ENCODE measurements around the gene PHTF2. TPM values are rescaled to one million over a fixed set of nuclear protein-coding genes. Genes with fewer than 3 reads are reported as not detected.

PHTF2 gene
- total RNA-seq, 4 donors from 2014 or later = 8.6 to 54.5 (median 14.5) TPM

GRCh38 chr7:77760809-77761453 is 37.6 kb upstream of the PHTF2 start:
- Histone ChIP-seq H3K4me1 (peaks cover 0 to 10% (median 0%) of the 10 kb centered on the region in 4 donors), H3K27ac (no peak overlapping the region), H3K9me3 (no peaks in the 10 kb centered on the region), H3K4me3 (no peak overlapping the region), H3K27me3 (no peaks in the 10 kb centered on the region), H3K36me3 (no peaks in the 10 kb centered on the region)
- no peak for DNase-seq
- TF ChIP-seq CTCF (IDR thresholded peaks at IDR 0.05) (no peak), POLR2A (IDR thresholded peaks at IDR 0.05) (no peak)

GRCh38 chr7:77765481-77765880 is 33.1 kb upstream of the PHTF2 start:
- Histone ChIP-seq H3K4me1 (peaks cover 0 to 14% (median 0%) of the 10 kb centered on the region in 4 donors), H3K9me3 (no peaks in the 10 kb centered on the region), H3K27me3 (no peaks in the 10 kb centered on the region), H3K27ac (peak overlapping the region in 1 of 4 donors; percentile 42), H3K36me3 (peaks cover 0 to 14% (median 0%) of the 10 kb centered on the region in 3 donors), H3K4me3 (no peak overlapping the region)
- TF ChIP-seq POLR2A (IDR thresholded peaks at IDR 0.05) (no peak), CTCF (IDR thresholded peaks at IDR 0.05) (no peak)
- DNase-seq = no peak

DNA sequence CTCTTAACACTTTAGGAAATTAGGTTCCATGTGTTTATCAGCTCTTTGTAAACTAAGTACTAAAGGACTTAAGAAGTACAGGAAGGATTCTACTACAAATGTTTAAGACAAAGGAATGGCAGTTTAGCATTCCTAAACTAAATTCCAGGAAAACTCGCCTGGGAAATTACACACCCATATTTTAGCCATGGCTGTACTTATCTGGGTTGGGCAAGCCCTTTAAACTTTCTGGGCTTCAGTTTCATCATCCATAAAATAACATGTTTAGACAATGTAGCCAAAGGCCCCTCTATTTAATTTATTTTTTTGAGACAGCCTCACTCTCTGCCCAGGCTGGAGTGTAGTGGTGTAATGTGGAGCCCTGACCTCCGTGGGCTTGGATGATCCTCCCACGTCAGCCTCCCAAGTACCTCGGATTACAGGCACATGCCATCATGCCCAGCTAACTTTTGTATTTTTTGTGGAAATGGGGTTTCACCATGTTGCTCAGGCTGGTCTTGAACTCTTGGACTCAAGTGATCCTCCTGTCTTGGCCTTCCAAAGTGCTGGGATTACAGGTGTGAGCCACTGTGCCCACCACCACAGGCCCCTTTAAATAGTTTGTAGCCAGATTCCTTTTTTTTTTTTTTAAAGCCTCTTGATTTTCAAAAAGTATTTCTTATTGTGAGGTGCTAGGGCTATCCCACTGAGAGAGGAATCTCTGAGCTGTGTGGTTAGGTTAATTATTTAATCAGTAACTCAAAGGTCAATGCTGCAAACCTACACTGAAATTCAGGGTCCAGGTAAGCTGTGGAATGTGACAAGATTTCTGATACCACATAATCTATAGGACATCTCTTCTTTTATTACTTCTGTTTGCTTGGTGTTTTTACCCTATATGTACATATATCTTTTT is 32.4 kb upstream of the PHTF2 start:
- no peaks in the 10 kb centered on the region for H3K9me3 ChIP-seq
- TF ChIP-seq CTCF (IDR thresholded peaks at IDR 0.05) = no peak
- no peak for TF ChIP-seq POLR2A (IDR thresholded peaks at IDR 0.05)
- no peak for DNase-seq
- no peak overlapping the region for H3K4me3 ChIP-seq
- H3K27ac ChIP-seq = peak overlapping the region in 2 of 4 donors; percentile 42 to 45
- H3K27me3 ChIP-seq = no peaks in the 10 kb centered on the region
- H3K4me1 ChIP-seq = peaks cover 0 to 14% (median 0%) of the 10 kb centered on the region in 4 donors
- peaks cover 0 to 14% (median 0%) of the 10 kb centered on the region in 3 donors for H3K36me3 ChIP-seq

DNA sequence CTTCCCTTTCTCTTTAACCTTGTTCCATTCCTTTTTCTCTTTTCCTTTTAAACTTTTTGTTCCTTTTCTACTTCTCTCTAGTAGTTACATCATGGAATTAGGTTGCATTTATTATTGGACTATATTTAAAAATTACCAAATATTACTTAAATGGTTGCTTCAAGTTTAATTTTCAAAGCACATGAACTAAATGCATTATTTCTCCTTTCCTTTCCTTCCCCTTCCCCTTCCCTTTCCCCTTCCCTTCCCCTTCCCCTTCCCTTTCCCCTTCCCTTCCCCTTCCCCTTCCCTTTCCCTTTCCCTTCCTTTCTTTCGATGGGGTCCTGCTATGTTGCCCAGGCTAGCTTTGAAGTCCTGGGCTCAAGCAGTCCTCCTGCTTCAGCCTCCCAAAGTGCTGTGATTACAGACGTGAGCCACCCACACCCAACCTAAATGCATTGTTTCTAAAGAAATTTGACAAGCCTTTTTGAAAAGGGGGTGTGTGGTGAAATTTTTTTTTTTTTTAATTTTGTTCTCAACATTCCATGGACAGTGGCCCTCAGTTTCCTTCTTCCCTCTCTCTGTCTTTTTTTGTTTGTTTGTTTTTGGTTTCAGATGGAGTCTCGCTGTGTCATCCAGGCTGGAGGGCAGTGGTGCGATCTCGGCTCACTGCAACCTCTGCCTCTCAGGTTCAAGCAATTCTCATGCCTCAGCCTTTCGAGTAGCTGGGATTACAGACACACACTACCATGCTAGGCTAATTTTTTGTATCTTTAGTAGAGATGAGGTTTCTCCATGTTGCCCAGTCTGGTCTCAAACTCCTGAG is 31.6 kb upstream of the PHTF2 start:
- TF ChIP-seq POLR2A (IDR thresholded peaks at IDR 0.05) = no peak
- TF ChIP-seq CTCF (IDR thresholded peaks at IDR 0.05) = no peak
- Histone ChIP-seq H3K9me3 (no peaks in the 10 kb centered on the region), H3K36me3 (peaks cover 0 to 18% (median 0%) of the 10 kb centered on the region in 3 donors), H3K4me3 (no peak overlapping the region), H3K27ac (no peak overlapping the region), H3K27me3 (no peaks in the 10 kb centered on the region), H3K4me1 (peaks cover 0 to 14% (median 0%) of the 10 kb centered on the region in 4 donors)
- DNase-seq = no peak

DNA sequence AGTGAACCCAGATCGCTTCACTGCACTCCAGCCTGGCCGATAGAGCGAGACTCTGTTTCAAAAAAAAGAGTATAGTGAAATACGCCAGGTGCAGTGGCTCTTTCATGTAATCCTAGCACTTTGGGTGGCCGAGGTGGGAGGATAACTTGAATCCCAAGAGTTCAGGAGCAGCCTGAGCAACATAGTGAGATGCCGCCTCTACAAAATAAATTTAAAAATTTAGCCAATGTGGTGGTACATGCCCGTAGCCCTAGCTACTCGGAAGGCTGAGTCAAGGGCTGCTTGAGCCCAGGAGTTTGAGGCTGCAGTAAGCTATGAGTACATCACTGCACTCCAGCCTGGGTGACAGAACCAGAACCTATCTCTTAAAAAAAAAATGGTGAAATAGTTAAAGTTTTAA is 28.3 kb upstream of the PHTF2 start:
- Histone ChIP-seq H3K36me3 (peaks cover 0 to 49% (median 0%) of the 10 kb centered on the region in 3 donors), H3K27ac (no peak overlapping the region), H3K27me3 (no peaks in the 10 kb centered on the region), H3K9me3 (no peaks in the 10 kb centered on the region), H3K4me1 (peaks cover 0 to 11% (median 0%) of the 10 kb centered on the region in 4 donors), H3K4me3 (no peak overlapping the region)
- no peak for DNase-seq
- TF ChIP-seq CTCF (IDR thresholded peaks at IDR 0.05) = no peak
- no peak for TF ChIP-seq POLR2A (IDR thresholded peaks at IDR 0.05)

Measured in Peyer's patch (tissue), 4 donors.